ENCODE measurements around the gene NKAIN2. TPM values are rescaled to one million over a fixed set of nuclear protein-coding genes. Genes with fewer than 3 reads are reported as not detected.

Gene NKAIN2
- total RNA-seq, 1 experiment from 2014 or later: not detected

DNA sequence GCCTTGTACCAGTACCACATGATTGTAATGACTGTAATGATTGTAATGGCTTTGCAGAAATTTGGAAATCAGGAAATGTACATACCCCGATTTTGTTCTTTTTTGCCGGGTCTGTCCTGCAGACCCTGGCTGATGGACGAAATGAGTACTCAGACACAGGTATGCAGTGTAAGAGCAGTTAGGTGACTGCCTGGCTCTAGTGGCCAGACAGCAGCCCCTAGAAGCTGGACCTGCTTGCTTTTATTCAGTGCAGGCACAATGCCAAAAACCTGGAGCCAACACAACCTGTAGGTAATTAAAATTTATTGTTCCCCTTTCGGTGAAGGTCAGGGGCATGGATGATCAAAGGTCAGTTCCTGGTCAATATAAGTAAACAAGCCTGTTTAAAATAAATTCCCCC is 346.0 kb downstream of the NKAIN2 start (continued):
- TF ChIP-seq SIN3A (IDR thresholded peaks at IDR 0.05; ENCODE audit: low read depth) (no peak), POLR2AphosphoS5 (IDR thresholded peaks at IDR 0.05; ENCODE audit: low read depth, low read length) (no peak)

DNA sequence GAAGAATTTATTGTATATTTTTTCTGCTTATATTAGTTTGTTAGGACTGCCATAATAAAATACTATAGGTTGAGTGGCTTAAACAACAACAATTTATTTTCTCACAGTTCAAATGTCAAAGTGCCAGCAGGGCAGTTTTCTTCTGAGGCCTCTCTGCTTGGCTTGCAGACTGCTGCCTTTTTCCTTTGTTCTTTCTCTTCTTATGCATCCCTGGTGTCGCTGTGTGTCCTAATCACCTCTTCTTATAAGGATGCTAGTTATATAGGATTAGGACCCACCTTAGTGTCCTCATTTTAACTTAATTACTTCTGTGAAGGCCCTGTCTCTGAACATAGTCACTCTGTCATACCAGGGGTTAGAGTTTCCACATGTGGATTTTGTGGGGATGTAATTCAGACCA is 354.4 kb downstream of the NKAIN2 start:
- Histone ChIP-seq H3K27me3 (ENCODE audit: insufficient read depth, low read length) (no peaks in the 10 kb centered on the region; the same call in 1 of the 2 replicates), H3K9me3 (ENCODE audit: control insufficient read depth in 1 of 2, insufficient read depth in 1 of 2, low read depth in 1 of 2, low read length in 2 of 2) (no peaks in the 10 kb centered on the region), H3K9ac (ENCODE audit: low read length) (no peak overlapping the region), H4K20me1 (ENCODE audit: insufficient read depth) (no peaks in the 10 kb centered on the region), H3K27ac (ENCODE audit: low read depth, low read length) (no peak overlapping the region), H3K9me2 (ENCODE audit: insufficient read depth) (no peaks in the 10 kb centered on the region), H3K4me2 (ENCODE audit: low read length) (no peak overlapping the region), H3K36me3 (ENCODE audit: control insufficient read depth in 1 of 2, insufficient read depth in 2 of 2, low read length in 2 of 2) (no peaks in the 10 kb centered on the region), H3K79me2 (ENCODE audit: insufficient read depth, low read length) (no peaks in the 10 kb centered on the region), H3K4me3 (replicated peaks in 1 of 2; ENCODE audit: low read depth in 1 of 2, low read length in 2 of 2) (no peak overlapping the region), H2AFZ (ENCODE audit: low read depth, low read length, poor library complexity, severe bottlenecking) (no peak overlapping the region), H3K4me1 (ENCODE audit: control insufficient read depth in 1 of 2, insufficient read depth in 2 of 2, low read length in 2 of 2) (no peaks in the 10 kb centered on the region)
- RAD21 ChIA-PET (ENCODE audit: low non-redundant PET in 1 of 2, low total read pairs in 2 of 2, uncharacterized antibody in 2 of 2, unreplicated experiment in 2 of 2): no interaction called here
- CTCF ChIA-PET: no interaction called here
- intact Hi-C loops (cut with micrococcal nuclease): no loop called here
- ATAC-seq (no peak), DNase-seq (ENCODE audit: low read depth, low spot score) (no peak)
- no TSS peak for BruUV-seq (replicated peaks)
- POLR2A ChIA-PET: no interaction called here
- no peak for TF ChIP-seq SRF (IDR thresholded peaks at IDR 0.05; ENCODE audit: low read depth)
- TF ChIP-seq, protein P1, sequence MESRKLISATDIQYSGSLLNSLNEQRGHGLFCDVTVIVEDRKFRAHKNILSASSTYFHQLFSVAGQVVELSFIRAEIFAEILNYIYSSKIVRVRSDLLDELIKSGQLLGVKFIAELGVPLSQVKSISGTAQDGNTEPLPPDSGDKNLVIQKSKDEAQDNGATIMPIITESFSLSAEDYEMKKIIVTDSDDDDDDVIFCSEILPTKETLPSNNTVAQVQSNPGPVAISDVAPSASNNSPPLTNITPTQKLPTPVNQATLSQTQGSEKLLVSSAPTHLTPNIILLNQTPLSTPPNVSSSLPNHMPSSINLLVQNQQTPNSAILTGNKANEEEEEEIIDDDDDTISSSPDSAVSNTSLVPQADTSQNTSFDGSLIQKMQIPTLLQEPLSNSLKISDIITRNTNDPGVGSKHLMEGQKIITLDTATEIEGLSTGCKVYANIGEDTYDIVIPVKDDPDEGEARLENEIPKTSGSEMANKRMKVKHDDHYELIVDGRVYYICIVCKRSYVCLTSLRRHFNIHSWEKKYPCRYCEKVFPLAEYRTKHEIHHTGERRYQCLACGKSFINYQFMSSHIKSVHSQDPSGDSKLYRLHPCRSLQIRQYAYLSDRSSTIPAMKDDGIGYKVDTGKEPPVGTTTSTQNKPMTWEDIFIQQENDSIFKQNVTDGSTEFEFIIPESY (IDR thresholded peaks at IDR 0.05; ENCODE audit: extremely low read depth, insufficient replicate concordance, low read length): no peak
- no peak for TF ChIP-seq SP1 (IDR thresholded peaks at IDR 0.05; ENCODE audit: low read depth)
- TF ChIP-seq ZNF274 (IDR thresholded peaks at IDR 0.05; ENCODE audit: low read depth, low read length): no peak
- TF ChIP-seq YY1 (IDR thresholded peaks at IDR 0.05; ENCODE audit: extremely low read depth, insufficient replicate concordance, low read depth, low read length): no peak
- no peak for TF ChIP-seq RAD21 (IDR thresholded peaks at IDR 0.05; ENCODE audit: low read depth)
- no peak for TF ChIP-seq POLR2AphosphoS5 (IDR thresholded peaks at IDR 0.05; ENCODE audit: low read depth, low read length)
- TF ChIP-seq EZH2phosphoT487 (IDR thresholded peaks at IDR 0.05; ENCODE audit: borderline replicate concordance): no peak
- no peak for TF ChIP-seq ELF1 (IDR thresholded peaks at IDR 0.05; ENCODE audit: borderline replicate concordance, low read depth)
- TF ChIP-seq, protein P2, sequence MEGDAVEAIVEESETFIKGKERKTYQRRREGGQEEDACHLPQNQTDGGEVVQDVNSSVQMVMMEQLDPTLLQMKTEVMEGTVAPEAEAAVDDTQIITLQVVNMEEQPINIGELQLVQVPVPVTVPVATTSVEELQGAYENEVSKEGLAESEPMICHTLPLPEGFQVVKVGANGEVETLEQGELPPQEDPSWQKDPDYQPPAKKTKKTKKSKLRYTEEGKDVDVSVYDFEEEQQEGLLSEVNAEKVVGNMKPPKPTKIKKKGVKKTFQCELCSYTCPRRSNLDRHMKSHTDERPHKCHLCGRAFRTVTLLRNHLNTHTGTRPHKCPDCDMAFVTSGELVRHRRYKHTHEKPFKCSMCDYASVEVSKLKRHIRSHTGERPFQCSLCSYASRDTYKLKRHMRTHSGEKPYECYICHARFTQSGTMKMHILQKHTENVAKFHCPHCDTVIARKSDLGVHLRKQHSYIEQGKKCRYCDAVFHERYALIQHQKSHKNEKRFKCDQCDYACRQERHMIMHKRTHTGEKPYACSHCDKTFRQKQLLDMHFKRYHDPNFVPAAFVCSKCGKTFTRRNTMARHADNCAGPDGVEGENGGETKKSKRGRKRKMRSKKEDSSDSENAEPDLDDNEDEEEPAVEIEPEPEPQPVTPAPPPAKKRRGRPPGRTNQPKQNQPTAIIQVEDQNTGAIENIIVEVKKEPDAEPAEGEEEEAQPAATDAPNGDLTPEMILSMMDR (IDR thresholded peaks at IDR 0.05 in 2 of 3, conservative IDR thresholded peaks at IDR 0.05 in 1 of 3; ENCODE audit: borderline replicate concordance in 1 of 3, insufficient read depth in 1 of 3, low read depth in 2 of 3, low read length in 2 of 3): no peak
- TF ChIP-seq ZFX (IDR thresholded peaks at IDR 0.05): no peak
- TF ChIP-seq, protein P3, sequence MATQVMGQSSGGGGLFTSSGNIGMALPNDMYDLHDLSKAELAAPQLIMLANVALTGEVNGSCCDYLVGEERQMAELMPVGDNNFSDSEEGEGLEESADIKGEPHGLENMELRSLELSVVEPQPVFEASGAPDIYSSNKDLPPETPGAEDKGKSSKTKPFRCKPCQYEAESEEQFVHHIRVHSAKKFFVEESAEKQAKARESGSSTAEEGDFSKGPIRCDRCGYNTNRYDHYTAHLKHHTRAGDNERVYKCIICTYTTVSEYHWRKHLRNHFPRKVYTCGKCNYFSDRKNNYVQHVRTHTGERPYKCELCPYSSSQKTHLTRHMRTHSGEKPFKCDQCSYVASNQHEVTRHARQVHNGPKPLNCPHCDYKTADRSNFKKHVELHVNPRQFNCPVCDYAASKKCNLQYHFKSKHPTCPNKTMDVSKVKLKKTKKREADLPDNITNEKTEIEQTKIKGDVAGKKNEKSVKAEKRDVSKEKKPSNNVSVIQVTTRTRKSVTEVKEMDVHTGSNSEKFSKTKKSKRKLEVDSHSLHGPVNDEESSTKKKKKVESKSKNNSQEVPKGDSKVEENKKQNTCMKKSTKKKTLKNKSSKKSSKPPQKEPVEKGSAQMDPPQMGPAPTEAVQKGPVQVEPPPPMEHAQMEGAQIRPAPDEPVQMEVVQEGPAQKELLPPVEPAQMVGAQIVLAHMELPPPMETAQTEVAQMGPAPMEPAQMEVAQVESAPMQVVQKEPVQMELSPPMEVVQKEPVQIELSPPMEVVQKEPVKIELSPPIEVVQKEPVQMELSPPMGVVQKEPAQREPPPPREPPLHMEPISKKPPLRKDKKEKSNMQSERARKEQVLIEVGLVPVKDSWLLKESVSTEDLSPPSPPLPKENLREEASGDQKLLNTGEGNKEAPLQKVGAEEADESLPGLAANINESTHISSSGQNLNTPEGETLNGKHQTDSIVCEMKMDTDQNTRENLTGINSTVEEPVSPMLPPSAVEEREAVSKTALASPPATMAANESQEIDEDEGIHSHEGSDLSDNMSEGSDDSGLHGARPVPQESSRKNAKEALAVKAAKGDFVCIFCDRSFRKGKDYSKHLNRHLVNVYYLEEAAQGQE (IDR thresholded peaks at IDR 0.05; ENCODE audit: low read depth): no peak
- TF ChIP-seq FOSL1 (IDR thresholded peaks at IDR 0.05; ENCODE audit: low read depth): no peak
- no peak for TF ChIP-seq EZH2 (IDR thresholded peaks at IDR 0.05)
- no peak for TF ChIP-seq POLR2A (IDR thresholded peaks at IDR 0.05; ENCODE audit: borderline replicate concordance, extremely low read depth, insufficient read depth, insufficient read length)
- TF ChIP-seq, protein P4, sequence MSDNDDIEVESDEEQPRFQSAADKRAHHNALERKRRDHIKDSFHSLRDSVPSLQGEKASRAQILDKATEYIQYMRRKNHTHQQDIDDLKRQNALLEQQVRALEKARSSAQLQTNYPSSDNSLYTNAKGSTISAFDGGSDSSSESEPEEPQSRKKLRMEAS (IDR thresholded peaks at IDR 0.05): no peak
- TF ChIP-seq TCF7L2 (IDR thresholded peaks at IDR 0.05; ENCODE audit: borderline replicate concordance, extremely low read depth, insufficient read depth, insufficient read length): no peak
- TF ChIP-seq JUND (IDR thresholded peaks at IDR 0.05): no peak
- TF ChIP-seq CBX3 (IDR thresholded peaks at IDR 0.05; ENCODE audit: low read depth): no peak
